ENCODE measurements around the gene AKNAD1. TPM values are rescaled to one million over a fixed set of nuclear protein-coding genes. Genes with fewer than 3 reads are reported as not detected.

AKNAD1 gene
- total RNA-seq, 1 experiment from 2014 or later = 2.7 TPM

DNA sequence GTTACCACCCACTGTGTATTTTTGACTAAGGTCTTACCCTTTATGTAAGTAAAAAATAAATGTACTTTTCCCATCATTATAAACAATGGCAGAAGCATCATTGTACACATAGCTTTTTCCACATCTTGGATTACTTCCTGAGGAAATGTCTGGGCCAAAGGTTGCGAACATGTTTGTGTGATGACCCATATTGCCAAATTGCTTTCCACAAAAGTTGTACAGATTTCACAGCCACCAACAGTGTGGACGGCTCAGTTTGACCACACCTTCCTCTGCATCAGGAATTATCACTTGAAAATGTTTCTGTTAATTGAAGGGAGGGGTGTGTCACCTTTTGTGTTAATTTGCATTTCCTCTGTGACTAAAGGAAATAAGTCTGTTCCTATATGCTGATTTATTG, 25.7 kb downstream of the AKNAD1 start:
- peak; percentile 82 for DNase-seq (ENCODE audit: low read depth)

DNA sequence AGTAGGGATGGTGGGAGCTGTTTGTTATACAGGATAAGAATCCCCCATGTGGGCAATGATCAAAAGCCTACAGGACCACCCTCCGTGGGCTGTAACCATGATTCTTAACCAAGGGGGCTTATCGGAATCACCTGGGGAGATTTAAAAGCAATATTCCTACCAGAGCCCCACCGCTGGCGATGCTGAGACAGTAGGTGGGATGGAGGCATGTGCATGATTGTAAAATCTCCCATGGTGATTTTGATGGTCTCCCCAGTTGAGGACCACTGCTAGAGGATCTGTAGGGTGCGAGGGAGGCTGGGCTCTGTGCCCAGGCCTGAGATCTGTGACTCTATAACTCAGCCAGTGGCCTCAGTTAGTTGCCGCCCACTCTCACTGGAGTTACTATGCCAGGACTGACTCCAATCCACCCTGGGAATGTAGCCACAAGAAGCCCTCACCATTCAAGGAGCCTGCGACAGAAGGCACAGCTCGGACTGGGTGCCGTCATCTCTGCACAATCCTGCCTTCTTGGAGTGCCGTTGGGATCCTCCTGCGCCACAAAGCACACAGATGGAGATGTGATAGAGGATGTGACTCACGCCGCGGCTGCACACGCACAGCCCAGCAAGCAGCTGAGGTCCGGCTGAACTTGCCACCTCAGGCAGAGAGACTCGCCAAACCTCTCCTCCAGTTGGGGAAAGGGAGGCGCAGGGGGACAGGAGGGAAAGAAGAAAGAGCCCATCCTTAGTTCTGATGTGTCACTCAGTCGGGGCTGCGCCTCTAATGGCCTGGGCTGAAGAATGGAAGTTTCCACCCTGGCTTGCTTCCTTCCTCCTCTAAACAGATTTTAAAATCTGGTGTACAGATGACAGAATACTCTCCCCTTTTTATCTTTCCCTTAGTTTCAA, 26.5 kb downstream of the AKNAD1 start:
- peak; percentile 99 for DNase-seq (ENCODE audit: low read depth)

GRCh38 chr1:108829498-108829916, 27.4 kb downstream of the AKNAD1 start:
- peak; percentile 97 for DNase-seq (ENCODE audit: low read depth)

DNA sequence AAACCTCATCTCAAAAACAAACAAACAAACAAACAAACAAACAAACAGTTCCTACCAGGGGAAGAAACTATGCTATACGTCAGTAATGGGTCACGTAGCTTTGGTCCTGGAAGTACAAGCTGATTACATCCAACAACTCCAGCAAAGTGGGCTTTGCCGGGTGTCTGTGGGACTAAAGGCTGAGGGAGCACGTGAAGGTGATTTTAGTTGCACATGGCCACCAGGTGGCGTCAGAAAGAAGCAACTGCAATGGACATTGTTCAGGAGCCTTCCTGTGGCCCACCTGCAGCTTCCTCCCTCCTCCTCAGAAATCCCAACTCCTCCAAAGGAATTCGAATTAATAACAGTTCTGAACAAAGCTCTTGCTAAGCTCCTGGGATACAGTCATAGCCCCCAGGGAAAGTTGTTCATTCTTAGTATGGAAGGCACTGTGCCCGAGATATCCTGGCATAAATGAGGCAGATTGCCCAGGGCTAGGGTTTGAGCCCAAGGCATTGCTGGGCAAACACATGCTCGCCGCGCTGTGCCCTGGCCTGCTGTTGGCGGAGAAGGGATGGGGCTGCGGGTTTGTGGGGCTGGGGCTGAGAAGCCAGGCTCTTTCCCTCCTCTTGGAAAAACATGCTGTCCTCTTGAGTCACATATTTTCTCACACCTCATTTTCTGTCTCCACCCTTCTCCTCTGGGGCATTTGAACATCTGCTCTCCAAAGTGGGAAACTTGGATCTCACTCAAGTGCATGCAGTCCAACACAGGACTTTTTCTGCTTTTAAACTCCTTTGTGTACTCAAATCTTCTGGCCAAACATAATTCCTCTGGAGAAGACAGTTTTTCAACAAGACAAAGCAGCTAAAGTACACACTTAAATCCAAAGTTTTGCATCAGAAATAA, 28.6 kb downstream of the AKNAD1 start:
- peak; percentile 98 for DNase-seq (ENCODE audit: low read depth)

GRCh38 chr1:108826081-108826635, 30.7 kb downstream of the AKNAD1 start:
- DNase-seq (ENCODE audit: low read depth) = no peak

DNA sequence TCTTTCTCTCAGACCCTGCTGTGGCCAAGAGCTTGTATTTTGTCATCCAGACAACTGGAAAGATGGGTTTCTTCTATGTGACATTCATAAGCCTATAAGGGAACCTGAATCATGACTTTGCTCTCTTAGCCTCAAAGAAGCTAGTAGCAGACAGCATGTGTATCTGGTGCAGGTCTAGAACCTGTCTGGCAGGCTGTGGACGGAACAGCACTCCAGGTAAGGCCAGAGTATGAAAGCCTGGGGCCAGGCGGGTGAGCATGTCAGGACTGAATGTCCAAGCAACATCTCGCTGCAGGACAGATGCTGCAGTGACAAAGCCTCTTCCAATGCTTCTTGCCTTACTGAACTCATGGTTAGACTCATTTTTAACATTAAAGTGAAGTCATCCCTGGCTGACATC, 32.8 kb downstream of the AKNAD1 start:
- no peak for DNase-seq (ENCODE audit: low read depth)

DNA sequence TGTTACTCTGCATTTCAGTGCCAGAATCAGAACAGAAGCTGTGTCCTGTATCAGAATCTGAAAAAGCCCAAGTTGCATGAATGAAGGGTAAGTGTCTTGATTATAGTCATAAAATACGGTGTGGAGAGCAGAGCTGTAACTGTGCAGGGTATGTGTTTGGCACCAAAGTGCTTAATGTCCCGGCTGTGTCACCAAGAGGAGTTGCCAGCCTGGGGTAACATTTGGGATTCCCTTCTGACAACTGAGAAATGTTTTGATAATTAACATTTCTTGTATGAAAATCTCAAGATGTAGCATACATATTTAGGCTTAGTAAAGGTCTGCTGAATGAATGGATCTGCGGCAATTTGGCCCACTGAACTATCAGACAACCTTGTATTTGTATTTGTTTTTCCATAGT, 33.3 kb downstream of the AKNAD1 start:
- no peak for DNase-seq (ENCODE audit: low read depth)

GRCh38 chr1:108819878-108820277, 37.0 kb downstream of the AKNAD1 start:
- no peak for DNase-seq (ENCODE audit: low read depth)

DNA sequence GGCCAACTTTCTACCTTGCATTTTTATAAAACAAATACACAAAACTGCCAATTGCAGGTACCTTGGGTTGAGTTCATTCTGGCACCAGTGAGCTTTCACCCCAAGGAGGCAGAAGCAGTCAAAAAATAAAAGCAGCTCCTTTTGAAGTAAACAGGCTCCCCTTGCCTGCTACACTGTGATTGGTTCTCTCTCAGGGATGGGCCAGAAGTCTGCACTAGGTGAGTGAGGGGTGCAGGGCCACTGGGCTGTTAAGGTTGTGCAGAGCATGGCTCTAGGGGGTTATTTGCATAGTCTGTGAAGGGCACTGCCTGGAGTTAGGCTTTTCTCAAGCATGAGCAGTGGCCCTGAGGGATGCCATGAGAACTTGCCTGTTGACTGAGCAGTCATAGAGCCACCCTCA, 39.1 kb downstream of the AKNAD1 start:
- no peak for DNase-seq (ENCODE audit: low read depth)

DNA sequence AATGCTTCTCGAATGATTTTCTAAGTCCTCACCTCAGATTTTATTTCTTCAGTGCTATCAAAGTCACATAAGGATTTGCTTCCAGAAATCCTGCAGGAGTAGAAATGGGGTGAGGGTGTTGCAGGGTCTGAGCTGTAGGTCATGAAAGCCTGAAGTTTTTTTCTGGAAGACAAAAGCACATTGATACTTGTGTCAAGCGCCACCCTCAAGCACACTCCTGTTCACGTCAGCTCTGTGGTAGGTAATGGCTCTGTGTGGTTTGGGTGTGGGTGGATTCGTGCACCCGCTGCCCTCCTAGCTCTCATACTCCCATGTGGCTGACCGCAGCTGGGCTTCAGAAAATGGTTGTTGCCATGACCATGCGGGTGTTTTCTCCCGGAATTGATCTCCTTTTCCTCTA, 39.9 kb downstream of the AKNAD1 start:
- peak; percentile 95 for DNase-seq (ENCODE audit: low read depth)

DNA sequence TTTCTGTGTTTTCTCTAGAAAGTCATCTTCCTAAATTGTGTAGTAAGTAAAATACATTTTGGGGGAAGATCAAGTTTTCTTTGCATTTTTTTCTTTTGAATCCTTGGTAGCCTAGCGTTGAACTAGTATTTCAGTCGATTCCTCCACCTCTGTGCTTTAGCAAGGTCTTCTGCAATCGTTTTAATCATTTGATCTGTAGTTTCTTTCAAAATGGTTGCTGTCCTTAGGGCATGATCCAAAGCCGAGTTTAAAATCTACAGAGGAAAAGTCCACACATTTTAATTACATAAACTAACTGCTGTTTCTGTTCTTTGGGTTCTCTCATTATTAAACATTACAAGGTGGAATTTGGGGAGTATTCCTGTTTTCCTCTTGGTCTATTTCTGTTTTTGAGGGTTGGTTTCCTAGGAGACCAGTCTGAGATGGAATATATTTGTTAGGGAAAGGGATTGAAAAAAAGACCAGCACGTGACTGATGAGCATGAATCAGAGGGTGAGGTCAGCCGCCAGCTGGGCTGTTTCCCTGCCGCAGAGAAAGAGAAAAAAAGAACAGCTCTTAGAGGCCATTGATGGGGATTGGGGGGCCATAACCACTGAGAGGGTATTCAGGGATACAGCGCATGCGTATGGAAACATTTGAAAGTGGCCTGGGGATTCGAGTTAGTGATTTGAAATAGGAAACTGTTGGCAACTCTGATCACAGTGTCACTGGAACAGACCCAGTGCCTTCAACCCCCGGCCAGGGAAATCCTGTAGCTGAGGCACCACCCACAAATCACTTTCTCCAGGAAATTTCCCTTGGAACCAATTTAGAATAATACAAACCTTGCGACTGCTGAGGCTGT, 40.6 kb downstream of the AKNAD1 start:
- DNase-seq (ENCODE audit: low read depth) = peak; percentile 96

- DNase-seq (ENCODE audit: low read depth) = peak; percentile 49
These were observed 41.3 kb downstream of the AKNAD1 start for GRCh38 chr1:108815566-108815965.

GRCh38 chr1:108814343-108815125, 42.4 kb downstream of the AKNAD1 start:
- peak; percentile 62 for DNase-seq (ENCODE audit: low read depth)

DNA sequence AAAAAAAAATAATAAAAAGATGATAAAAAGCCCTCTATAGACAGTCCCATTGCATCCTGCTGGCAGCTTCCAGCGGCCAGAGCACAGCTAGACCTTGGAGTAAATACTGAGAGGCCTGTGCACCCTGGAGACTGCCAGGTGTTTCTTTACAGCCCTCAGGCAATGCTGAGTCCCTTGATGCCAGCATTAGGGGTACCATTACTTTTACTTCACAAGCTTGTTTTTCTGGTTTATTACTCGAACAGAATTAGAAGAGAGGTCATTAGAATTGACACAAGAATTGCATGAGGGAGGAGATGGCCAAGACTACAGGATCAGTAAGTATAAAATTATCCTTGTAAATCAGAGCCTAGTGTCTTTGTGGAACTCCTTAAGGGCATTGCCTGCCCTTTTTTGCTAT, 43.6 kb downstream of the AKNAD1 start:
- no peak for DNase-seq (ENCODE audit: low read depth)

DNA sequence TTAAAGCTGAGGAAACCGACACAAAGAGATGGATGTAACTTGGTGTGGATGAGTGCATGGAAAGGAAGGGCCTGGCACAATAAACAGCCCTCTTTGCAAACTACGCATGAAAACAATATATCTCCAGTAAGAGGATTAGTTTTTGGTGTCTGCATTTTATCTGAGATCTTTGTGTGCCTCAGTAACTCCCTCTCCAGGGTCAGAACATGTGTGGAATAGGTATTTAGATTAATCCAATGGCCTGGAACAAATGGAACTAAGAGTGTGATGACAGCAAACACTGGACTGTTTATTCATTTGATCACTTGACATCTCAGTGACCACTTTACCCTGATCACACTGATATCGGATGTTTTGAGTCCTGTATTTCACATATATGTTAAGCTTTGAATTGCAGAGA, 45.3 kb downstream of the AKNAD1 start:
- DNase-seq (ENCODE audit: low read depth) = no peak

GRCh38 chr1:108808438-108808837, 48.5 kb downstream of the AKNAD1 start:
- no peak for DNase-seq (ENCODE audit: low read depth)

DNA sequence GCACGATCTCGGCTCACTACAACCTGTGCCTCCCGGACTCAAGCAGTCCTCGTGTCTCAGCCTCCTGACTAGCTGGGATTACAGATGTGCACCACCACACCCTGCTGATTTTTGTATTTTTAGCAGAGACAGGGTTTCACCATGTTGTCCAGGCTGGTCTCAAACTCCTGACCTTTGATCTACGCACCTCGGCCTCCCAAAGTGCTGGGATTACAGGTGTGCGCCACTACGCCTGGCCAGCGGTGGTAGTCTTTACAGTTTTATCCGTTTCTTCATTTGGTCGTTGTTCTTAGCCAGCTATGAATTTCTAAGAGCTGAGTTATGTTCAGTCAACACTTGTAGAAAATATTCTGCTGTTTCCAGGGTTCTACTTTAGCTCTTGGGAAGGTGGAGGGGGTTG, 53.3 kb downstream of the AKNAD1 start:
- DNase-seq (ENCODE audit: low read depth) = no peak

DNA sequence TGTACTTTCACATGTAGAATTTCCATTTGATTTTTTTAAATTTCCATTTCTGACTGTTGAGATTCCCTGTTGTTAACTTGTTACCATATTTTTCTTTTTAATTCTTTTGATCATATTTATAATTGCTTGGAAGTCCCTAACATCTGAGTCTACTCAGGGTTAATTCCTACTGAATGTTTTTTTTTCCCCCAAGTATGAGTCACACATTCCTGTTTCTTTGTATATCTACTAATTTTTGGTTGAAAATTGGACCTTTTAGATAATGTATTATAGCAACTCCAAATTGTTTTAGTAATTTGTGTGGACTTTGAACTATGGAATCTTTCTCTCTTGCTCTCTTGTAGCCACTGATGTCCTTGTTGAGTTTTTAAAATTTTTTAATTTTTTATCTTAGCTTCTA, 55.8 kb downstream of the AKNAD1 start:
- peak; percentile 36 for DNase-seq (ENCODE audit: low read depth)

DNA sequence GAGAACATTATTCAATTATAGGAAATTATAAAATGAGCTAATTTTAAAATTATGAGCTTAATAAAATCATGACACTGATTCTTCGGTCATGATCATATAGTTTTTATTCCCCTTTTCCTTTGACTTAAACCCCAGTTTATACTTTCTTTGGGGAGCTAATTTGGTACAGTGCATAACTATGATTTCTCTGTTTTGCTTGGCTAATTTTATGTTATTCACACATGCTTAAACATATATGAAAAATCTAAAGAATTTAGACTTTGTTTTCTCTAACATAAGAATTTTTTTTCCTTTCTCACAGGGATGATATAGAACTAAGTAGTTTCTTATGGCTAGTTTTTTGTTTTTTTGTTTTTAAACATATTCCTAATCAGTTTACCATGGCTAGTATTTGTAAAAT, 57.9 kb downstream of the AKNAD1 start:
- no peak for DNase-seq (ENCODE audit: low read depth)

DNA sequence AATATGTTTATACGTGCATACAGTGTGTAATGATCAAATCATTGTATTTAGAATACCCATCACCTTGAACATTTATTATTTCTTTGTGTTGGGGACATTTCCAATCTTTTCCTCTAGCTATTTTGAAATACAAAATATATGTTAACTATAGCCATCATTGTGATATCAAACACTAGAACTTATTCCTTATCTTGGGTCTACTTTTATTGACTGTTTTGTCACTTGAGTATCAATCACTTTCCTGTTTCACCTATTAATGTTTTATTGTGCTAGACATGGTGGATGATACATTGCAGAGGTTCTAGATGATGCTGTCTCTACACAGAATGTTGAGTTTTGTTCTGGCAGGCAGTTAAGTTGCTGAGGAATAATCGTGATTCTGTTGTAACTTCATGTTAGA, 64.5 kb downstream of the AKNAD1 start:
- DNase-seq (ENCODE audit: low read depth) = no peak

Measured in LHCN-M2 (cell line).